ENCODE data around the gene C8A. TPM values are rescaled to one million over a fixed set of nuclear protein-coding genes. Genes with fewer than 3 reads are reported as not detected.

C8A gene
- total and polyA plus RNA-seq, 10 of the 15 experiments (the other 5 are each of a cell fraction or from before 2014, with no cell fraction given), result not detected

- TF ChIP-seq PRDM15 (CRISPR knock-in tag; IDR thresholded peaks at IDR 0.05) (no peak), POLR2AphosphoS2 (IDR thresholded peaks at IDR 0.05; ENCODE audit: low read depth, low read length) (no peak), NR2C2 (IDR thresholded peaks at IDR 0.05; ENCODE audit: borderline replicate concordance, control insufficient read depth, insufficient read length, low read depth) (no peak), NFXL1 (IDR thresholded peaks at IDR 0.05; ENCODE audit: borderline replicate concordance) (no peak), ZNF217 (IDR thresholded peaks at IDR 0.05) (no peak), KAT2A (conservative IDR thresholded peaks at IDR 0.05; ENCODE audit: control insufficient read depth, low read depth, low read length) (no peak), HDAC2 (IDR thresholded peaks at IDR 0.05) (no peak), CEBPZ (IDR thresholded peaks at IDR 0.05; ENCODE audit: low read depth, low read length) (no peak), GABPA (IDR thresholded peaks at IDR 0.05; ENCODE audit: low read depth) (no peak), IRF4 (IDR thresholded peaks at IDR 0.05; ENCODE audit: low read depth, low read length) (no peak), USF1 (IDR thresholded peaks at IDR 0.05; ENCODE audit: borderline replicate concordance, extremely low read length, insufficient read depth, low read depth, low read length) (no peak), KDM1A (IDR thresholded peaks at IDR 0.05; ENCODE audit: borderline replicate concordance) (no peak), SKIL (IDR thresholded peaks at IDR 0.05; ENCODE audit: low read depth, poor library complexity, severe bottlenecking) (no peak), RELB (IDR thresholded peaks at IDR 0.05; ENCODE audit: low read depth) (no peak)
These were observed 68.6 kb downstream of the C8A start (continued) for GRCh38 chr1:56923201-56923600.

All from GM12878 (cell line).